ENCODE results near the gene PTX4.

- TF ChIP-seq, protein P1, sequence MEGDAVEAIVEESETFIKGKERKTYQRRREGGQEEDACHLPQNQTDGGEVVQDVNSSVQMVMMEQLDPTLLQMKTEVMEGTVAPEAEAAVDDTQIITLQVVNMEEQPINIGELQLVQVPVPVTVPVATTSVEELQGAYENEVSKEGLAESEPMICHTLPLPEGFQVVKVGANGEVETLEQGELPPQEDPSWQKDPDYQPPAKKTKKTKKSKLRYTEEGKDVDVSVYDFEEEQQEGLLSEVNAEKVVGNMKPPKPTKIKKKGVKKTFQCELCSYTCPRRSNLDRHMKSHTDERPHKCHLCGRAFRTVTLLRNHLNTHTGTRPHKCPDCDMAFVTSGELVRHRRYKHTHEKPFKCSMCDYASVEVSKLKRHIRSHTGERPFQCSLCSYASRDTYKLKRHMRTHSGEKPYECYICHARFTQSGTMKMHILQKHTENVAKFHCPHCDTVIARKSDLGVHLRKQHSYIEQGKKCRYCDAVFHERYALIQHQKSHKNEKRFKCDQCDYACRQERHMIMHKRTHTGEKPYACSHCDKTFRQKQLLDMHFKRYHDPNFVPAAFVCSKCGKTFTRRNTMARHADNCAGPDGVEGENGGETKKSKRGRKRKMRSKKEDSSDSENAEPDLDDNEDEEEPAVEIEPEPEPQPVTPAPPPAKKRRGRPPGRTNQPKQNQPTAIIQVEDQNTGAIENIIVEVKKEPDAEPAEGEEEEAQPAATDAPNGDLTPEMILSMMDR (IDR thresholded peaks at IDR 0.05) = no peak
- no peak for TF ChIP-seq POLR2A (IDR thresholded peaks at IDR 0.05)
These were observed 51.9 kb downstream of the PTX4 start for GRCh38 chr16:1436731-1437355.

All from lower leg skin (tissue), 3 donors.